ENCODE results near the gene NBEA. TPM values are rescaled to one million over a fixed set of nuclear protein-coding genes. Genes with fewer than 3 reads are reported as not detected.
A peak's percentile ranks its signal among the peaks of the same experiment; 100 is the strongest.

NBEA gene
- total and polyA plus RNA-seq, 8 donors = 5.9 to 14.1 (median 11.3) TPM

- DNase-seq (no peak), ATAC-seq (no peak)
- peaks cover 65 to 82% of the 10 kb centered on the region in 2 donors for H3K27me3 ChIP-seq
- H3K4me1 ChIP-seq = no peaks in the 10 kb centered on the region
- H3K4me3 ChIP-seq = no peak overlapping the region
- no peak for TF ChIP-seq CTCF (IDR thresholded peaks at IDR 0.05)
- H3K9me3 ChIP-seq = no peaks in the 10 kb centered on the region
- intact Hi-C loops (cut with DNase I) = no loop called here
- H3K27ac ChIP-seq = no peak overlapping the region
- no peaks in the 10 kb centered on the region for H3K36me3 ChIP-seq
Observed at GRCh38 chr13:35469806-35470525, 527.9 kb downstream of the NBEA start.

- Histone ChIP-seq H3K9me3 (no peaks in the 10 kb centered on the region), H3K4me1 (peaks cover 5 to 8% of the 10 kb centered on the region in 2 donors), H3K4me3 (peak overlapping the region; percentile 12 to 14), H3K36me3 (no peaks in the 10 kb centered on the region), H3K27ac (no peak overlapping the region), H3K27me3 (peaks cover 75 to 92% of the 10 kb centered on the region in 2 donors)
- no peak for TF ChIP-seq CTCF (IDR thresholded peaks at IDR 0.05)
- intact Hi-C loops (cut with DNase I) = no loop called here
- peak in 2 of 4 donors; percentile 39 to 79 for DNase-seq
- peak; percentile 83 for ATAC-seq
Observed at GRCh38 chr13:35470671-35471661, 528.9 kb downstream of the NBEA start.

- no peak for TF ChIP-seq CTCF (IDR thresholded peaks at IDR 0.05)
- intact Hi-C loops (cut with DNase I) = no loop called here
- ATAC-seq (no peak), DNase-seq (peak in 1 of 4 donors; percentile 14)
- Histone ChIP-seq H3K4me3 (no peak overlapping the region), H3K9me3 (no peaks in the 10 kb centered on the region), H3K4me1 (peaks cover 5 to 14% of the 10 kb centered on the region in 2 donors), H3K27me3 (peaks cover 83 to 100% of the 10 kb centered on the region in 2 donors), H3K27ac (no peak overlapping the region), H3K36me3 (no peaks in the 10 kb centered on the region)
Observed at GRCh38 chr13:35471706-35472322, 529.7 kb downstream of the NBEA start.

- Histone ChIP-seq H3K9me3 (no peaks in the 10 kb centered on the region), H3K36me3 (no peaks in the 10 kb centered on the region), H3K27me3 (peaks cover 89 to 100% of the 10 kb centered on the region in 2 donors), H3K27ac (no peak overlapping the region), H3K4me1 (peaks cover 5 to 14% of the 10 kb centered on the region in 2 donors), H3K4me3 (no peak overlapping the region)
- no peak for TF ChIP-seq CTCF (IDR thresholded peaks at IDR 0.05)
- DNase-seq = peak in 1 of 4 donors; percentile 17
- no peak for ATAC-seq
- intact Hi-C loops (cut with DNase I) = no loop called here
Observed at GRCh38 chr13:35472323-35472881, 530.3 kb downstream of the NBEA start.
